Dendritic cell treated with granulocyte-macrophage colony-stimulating factor and Interleukin-4, amounts not matched to agents 40 ng/mL and 50 ng/mL, for 4 days (primary cell): Measurements from ENCODE around the gene SORCS3.

Experiments
- H3K27ac Mint-ChIP-seq: one replicate; pipeline ENCODE4 v1.8.0; 2022; ENCODE audit warnings: mild to moderate bottlenecking, mixed read lengths
- H3K27me3 Mint-ChIP-seq: one replicate; pipeline ENCODE4 v1.8.0; 2022; ENCODE audit warnings: mild to moderate bottlenecking, mixed read lengths
- H3K36me3 Mint-ChIP-seq: one replicate; pipeline ENCODE4 v1.8.0; 2022; ENCODE audit warnings: low read depth, mixed read lengths
- H3K4me1 Mint-ChIP-seq: one replicate; pipeline ENCODE4 v1.8.0; 2022; ENCODE audit warnings: low read depth, mixed read lengths
- H3K4me3 Mint-ChIP-seq: one replicate; pipeline ENCODE4 v1.8.0; 2022; ENCODE audit warnings: mild to moderate bottlenecking, moderate library complexity, mixed read lengths
- H3K9me3 Mint-ChIP-seq: one replicate; pipeline ENCODE4 v1.8.0; 2022; ENCODE audit warnings: mixed read lengths
- intact Hi-C: fragments of 100-400 bp; cut with micrococcal nuclease; formaldehyde crosslinking; loops from one replicate; pipeline ENCODE4 v1.15.0; 2022

Gene SORCS3

DNA sequence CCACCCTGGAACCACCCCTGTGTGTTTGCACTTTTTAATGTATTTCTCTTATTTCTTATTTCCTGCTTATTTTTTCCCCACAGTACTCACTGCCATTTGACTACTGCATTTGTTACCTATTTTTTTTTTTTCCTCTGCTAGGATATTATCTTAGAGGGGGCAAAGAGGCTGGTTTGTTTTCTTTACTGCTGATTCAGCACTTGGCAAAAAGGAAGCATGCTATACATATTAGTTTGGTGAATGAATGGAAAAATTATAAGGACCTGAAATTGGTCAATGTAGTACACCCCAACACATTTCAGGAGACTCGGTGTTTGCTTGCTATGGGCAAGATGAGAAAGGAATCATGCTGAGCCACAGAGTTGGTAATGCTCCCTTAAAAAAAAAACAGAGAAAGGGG lies 193.5 kb downstream of the SORCS3 start:
- no peaks in the 10 kb centered on the region for H3K4me1 Mint-ChIP-seq
- intact Hi-C loops = no loop called here
- no peak overlapping the region for H3K27ac Mint-ChIP-seq
- H3K9me3 Mint-ChIP-seq = no peaks in the 10 kb centered on the region
- H3K4me3 Mint-ChIP-seq = no peak overlapping the region
- no peaks in the 10 kb centered on the region for H3K27me3 Mint-ChIP-seq
- H3K36me3 Mint-ChIP-seq = no peaks in the 10 kb centered on the region

DNA sequence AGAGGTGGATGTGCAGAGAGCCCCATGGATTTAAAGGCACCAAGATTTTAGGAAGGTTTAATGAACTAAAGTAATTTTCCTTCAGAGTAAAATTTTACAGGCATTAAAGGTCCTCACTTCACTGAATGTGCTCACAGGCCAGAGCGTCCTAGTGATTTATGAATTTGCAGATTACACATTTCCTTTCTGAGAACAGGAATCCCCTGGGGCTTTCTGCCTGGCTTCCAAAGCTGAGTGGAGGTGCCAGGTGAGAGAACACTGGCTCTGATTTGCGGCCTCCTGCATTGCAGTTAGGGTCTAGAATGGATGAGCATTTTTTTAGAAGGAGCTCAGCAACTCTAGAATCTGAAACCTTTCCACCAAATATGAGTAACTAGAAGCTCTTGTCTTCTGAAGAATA lies 194.3 kb downstream of the SORCS3 start:
- Mint-ChIP-seq H3K9me3 (no peaks in the 10 kb centered on the region), H3K4me1 (no peaks in the 10 kb centered on the region), H3K36me3 (no peaks in the 10 kb centered on the region), H3K27me3 (no peaks in the 10 kb centered on the region), H3K27ac (no peak overlapping the region), H3K4me3 (no peak overlapping the region)
- intact Hi-C loops = no loop called here

DNA sequence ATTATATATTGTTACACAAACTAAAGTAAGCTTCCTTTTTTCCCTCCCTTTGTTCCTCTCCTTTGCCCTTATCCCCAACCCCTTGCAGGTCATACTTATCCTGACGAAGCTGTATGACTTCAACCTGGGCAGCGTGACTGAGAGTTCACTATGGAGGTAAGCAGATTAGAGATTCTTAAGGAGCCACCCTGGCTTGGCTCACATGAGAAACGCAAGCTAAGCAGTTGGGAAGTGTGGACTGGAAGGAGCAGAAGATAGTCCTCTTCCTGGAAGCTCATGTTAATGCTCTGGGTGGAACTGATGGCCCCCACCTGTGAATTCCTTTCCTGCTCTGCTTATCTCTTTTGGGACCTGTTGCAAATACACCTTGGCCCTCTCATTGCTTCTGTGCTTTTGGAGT lies 201.6 kb downstream of the SORCS3 start:
- Mint-ChIP-seq H3K9me3 (no peaks in the 10 kb centered on the region), H3K36me3 (no peaks in the 10 kb centered on the region), H3K27me3 (no peaks in the 10 kb centered on the region), H3K4me1 (no peaks in the 10 kb centered on the region), H3K4me3 (no peak overlapping the region), H3K27ac (no peak overlapping the region)
- intact Hi-C loops = no loop called here

DNA sequence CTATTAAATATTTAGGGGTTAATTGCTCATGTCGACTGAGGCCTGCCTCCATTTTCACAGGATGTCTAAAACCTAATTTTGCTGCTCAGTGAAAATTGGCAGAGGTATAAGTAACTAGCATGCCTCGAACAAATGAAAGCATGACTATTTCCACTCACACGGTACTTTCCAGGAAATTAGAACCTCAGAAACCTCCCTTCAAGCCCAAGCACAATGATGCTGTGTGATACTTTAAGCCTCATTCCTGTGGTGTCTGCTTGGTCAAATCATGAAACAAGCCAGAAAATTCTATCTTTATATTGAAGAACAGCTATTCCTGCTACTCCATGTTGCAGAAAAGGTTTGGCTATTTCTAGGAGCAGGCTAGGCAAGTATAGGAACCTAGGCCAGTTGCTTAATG lies 203.0 kb downstream of the SORCS3 start:
- intact Hi-C loops = no loop called here
- H3K4me1 Mint-ChIP-seq = no peaks in the 10 kb centered on the region
- no peak overlapping the region for H3K27ac Mint-ChIP-seq
- H3K36me3 Mint-ChIP-seq = no peaks in the 10 kb centered on the region
- no peaks in the 10 kb centered on the region for H3K9me3 Mint-ChIP-seq
- H3K4me3 Mint-ChIP-seq = no peak overlapping the region
- H3K27me3 Mint-ChIP-seq = no peaks in the 10 kb centered on the region

DNA sequence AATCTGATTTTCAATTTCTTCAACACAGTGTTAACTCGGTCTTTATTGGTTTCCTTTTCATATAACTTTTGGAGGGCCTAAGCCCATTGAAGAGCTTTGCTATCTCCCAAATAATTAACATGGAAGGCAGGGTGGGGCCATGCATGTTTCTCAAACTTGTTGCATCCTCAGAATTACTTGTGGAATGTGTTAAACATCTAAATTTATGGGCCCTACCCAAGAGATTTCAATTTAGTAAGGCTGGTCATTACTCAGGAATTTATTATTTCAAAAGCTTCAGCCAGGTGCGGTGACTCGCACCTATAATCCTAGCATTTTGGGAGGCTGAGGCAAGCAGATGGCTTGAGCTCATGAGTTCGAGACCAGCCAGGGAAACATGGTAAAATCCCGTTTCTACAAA lies 208.9 kb downstream of the SORCS3 start:
- intact Hi-C loops = no loop called here
- Mint-ChIP-seq H3K4me3 (no peak overlapping the region), H3K27me3 (no peaks in the 10 kb centered on the region), H3K36me3 (no peaks in the 10 kb centered on the region), H3K4me1 (no peaks in the 10 kb centered on the region), H3K9me3 (no peaks in the 10 kb centered on the region), H3K27ac (no peak overlapping the region)

DNA sequence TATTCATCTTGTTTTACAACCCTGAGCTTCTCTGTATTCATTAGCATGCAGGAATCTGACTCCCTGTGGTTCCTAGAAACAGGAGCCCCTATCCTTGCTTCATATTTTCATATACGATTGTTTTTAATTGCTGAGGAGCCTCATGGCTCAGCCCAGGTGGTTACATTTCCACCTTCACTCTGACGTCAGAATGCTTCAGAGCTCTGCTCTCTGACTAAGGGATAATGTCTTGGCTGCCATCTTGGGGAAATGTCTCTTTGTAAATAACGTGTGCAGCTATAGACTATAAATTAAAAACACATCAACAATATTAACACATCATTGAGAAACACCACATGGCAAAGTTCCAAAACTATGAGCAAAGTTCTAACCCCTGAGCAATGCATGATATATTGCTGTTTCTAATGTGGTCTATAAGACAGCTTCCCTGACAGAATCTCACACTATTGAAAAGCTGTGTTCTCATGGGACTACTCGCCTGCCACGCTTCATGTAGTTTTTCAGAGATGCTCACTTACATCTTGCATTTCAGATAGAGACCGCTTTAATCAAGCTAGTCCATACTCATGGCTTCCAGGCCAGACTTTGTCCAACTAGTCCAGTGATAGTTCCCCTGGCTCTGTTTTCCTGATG lies 227.0 kb downstream of the SORCS3 start:
- Mint-ChIP-seq H3K9me3 (no peaks in the 10 kb centered on the region), H3K27me3 (no peaks in the 10 kb centered on the region), H3K4me3 (no peak overlapping the region), H3K4me1 (no peaks in the 10 kb centered on the region), H3K36me3 (no peaks in the 10 kb centered on the region), H3K27ac (no peak overlapping the region)
- intact Hi-C loops = no loop called here

DNA sequence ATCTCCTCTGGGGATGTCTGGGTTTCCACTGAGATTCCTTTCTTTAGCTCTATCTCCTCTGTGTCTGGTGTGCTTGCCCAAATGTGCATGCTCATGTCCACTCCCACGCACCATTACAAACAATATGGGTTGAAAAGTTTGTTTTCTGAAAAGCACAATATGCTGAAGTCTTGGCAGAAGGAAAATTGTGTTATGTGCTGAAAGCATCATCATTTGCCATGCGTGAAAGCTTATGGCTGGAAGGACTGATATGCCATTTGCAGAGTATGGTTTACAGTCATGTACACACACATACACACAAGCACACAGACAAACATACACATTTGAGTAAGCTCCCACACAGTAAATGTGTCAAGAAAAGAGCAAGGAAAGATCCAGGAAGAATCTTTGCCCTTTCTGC lies 231.6 kb downstream of the SORCS3 start:
- H3K27ac Mint-ChIP-seq = no peak overlapping the region
- intact Hi-C loops = no loop called here
- no peaks in the 10 kb centered on the region for H3K27me3 Mint-ChIP-seq
- no peaks in the 10 kb centered on the region for H3K9me3 Mint-ChIP-seq
- no peaks in the 10 kb centered on the region for H3K4me1 Mint-ChIP-seq
- no peaks in the 10 kb centered on the region for H3K36me3 Mint-ChIP-seq
- H3K4me3 Mint-ChIP-seq = no peak overlapping the region

DNA sequence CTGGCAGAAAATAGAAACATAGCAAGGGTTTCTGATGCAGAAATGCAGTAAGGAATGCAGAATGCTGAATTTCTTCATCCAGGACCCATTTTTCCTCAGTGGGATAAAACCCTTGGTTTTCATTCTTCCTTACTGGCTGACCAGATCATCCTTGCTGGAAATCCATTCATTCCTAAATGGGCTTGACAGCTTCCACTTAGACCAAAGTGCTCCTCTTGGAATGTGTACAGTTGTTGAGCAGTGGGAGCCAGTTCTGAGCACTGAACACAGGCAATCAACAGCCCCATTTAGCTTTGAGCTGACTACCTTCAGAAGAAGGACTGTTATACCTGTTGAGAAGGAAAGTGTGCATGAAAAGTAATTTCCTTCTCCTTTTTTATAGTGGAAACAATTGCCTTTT lies 232.1 kb downstream of the SORCS3 start:
- Mint-ChIP-seq H3K27me3 (no peaks in the 10 kb centered on the region), H3K36me3 (no peaks in the 10 kb centered on the region), H3K4me3 (no peak overlapping the region), H3K9me3 (no peaks in the 10 kb centered on the region), H3K4me1 (no peaks in the 10 kb centered on the region), H3K27ac (no peak overlapping the region)
- intact Hi-C loops = no loop called here

DNA sequence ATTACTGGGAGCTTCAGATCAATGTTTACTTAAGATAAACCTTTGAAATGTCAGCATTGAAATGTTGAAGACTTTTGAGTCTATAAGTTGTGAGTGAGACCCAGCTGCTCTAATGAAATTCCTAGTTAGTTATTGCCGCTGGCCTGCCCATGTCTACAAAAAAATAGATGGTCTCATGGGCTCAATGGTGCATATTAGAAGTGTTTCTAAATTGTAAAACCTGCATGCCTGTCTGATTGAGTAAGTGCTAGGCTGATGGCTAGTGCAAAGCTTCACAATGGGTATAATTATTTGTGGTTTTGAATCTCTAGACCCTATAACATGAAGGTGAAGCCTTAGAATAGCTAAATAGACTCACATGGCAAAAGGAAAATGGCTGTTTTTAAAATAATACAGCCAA lies 234.5 kb downstream of the SORCS3 start:
- Mint-ChIP-seq H3K9me3 (no peaks in the 10 kb centered on the region), H3K36me3 (no peaks in the 10 kb centered on the region), H3K4me3 (no peak overlapping the region), H3K4me1 (no peaks in the 10 kb centered on the region), H3K27ac (no peak overlapping the region), H3K27me3 (no peaks in the 10 kb centered on the region)
- intact Hi-C loops = no loop called here

DNA sequence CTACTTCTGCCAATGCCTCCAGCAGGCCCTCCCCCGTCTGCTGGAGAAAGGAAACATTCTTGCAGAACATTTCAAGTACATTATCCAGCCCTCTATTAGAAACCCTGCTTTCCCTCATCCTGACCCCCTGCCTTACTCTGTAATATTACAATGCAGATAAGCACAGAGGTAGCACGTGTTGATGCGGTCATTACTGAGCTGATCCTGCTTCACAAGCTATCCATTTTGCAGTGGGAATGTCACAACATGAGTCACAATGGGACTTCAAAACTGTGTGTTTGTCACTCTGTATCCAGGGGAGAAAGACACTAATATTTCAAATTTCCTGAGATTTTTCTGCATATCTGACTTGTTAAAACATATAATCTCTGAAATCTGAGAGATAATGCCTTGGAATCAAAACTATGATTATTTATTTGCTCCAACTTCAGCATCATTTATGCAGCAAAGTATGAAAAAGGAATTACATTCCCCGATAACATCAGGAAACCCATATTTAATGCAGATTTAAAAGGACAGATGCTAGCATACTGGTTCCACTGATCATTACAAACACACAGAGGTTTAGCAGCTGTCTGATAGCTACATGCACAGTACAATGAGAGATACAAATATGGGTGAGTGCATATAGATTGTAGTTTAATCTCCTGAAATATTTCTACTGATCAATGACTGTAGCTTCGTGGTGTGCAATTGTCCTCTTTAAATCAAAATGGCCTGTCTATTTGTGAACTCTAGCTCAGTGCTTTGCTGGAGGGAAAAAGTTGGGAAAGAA lies 239.7 kb downstream of the SORCS3 start:
- Mint-ChIP-seq H3K4me3 (no peak overlapping the region), H3K27ac (no peak overlapping the region), H3K36me3 (no peaks in the 10 kb centered on the region), H3K4me1 (no peaks in the 10 kb centered on the region), H3K9me3 (no peaks in the 10 kb centered on the region), H3K27me3 (no peaks in the 10 kb centered on the region)
- intact Hi-C loops = no loop called here

DNA sequence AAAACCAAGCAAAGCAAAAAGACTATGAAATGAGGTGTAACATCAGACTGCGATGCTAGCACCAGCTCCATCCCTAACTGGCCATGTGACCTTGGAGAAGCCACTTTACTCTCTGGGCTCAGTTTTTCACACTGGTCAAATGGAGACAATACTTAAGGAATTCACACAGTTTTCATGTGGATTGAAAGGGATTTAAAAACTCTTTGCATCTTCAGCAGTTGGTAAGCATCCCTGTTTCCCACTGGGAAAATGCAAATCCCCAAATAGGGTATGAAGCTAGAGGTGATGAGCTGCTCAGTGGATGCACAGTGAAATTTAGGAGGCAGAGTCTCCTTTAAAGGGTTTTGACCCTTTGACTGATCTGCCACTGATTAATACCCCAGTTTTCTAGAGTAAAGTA lies 240.7 kb downstream of the SORCS3 start:
- H3K36me3 Mint-ChIP-seq = no peaks in the 10 kb centered on the region
- H3K27ac Mint-ChIP-seq = no peak overlapping the region
- intact Hi-C loops = no loop called here
- H3K4me1 Mint-ChIP-seq = no peaks in the 10 kb centered on the region
- H3K4me3 Mint-ChIP-seq = no peak overlapping the region
- H3K27me3 Mint-ChIP-seq = no peaks in the 10 kb centered on the region
- H3K9me3 Mint-ChIP-seq = no peaks in the 10 kb centered on the region

DNA sequence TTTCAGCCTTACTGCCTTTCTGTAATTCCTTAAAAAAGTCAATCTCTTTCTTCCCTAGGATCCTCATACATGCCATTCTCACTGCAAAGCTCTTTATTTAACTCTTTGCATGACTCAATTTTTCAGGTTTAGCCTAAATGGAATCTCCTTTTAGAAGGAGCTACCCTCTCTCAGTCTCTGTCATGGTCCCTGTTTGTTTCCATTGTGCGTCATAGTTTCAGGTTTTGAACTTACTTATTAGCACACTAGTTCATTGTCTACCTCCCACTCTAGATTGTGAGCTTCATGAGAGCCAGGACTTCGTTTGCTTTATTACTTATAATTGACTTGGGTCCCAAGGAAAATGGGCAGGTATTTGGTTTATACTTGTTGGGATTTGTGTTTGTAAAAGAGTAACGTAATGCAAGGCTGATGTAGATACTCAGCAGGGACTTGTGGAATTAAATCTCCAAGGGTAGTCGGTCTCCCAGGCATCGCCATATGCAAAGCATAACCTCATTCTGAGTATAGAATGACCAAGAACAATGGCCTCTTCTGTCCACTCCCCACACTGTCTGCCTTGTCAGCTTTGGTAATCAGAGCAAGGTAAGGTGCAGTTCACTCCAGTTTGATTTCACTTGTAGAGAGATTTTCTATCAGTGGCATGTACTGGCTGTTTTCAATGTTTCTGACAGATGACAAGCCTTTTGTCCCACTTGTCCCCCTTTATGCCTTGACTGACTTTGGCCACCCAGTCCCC lies 252.0 kb downstream of the SORCS3 start:
- Mint-ChIP-seq H3K4me1 (no peaks in the 10 kb centered on the region), H3K27me3 (no peaks in the 10 kb centered on the region), H3K27ac (no peak overlapping the region), H3K4me3 (no peak overlapping the region), H3K9me3 (peaks cover 25% of the 10 kb centered on the region), H3K36me3 (no peaks in the 10 kb centered on the region)
- intact Hi-C loops = no loop called here

DNA sequence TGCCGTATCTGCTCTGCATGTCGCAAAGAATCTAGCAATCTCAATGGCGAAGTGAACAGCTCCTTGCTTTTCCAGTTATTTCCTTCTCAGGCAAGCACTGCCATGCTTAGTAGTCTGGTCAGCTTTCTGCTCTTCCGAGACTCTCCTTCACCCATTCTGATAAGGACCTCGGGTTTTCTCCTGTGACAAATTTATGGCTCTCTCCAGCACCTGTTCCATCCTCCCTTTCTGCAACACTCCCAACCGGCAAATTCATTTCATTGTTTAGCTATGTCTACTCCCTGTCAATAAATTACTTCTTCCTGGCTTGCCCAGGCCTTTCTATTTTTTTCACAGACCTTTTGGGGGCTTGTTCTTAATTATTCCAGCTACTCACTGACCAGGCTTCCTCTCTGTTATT lies 252.6 kb downstream of the SORCS3 start:
- no peak overlapping the region for H3K4me3 Mint-ChIP-seq
- H3K36me3 Mint-ChIP-seq = no peaks in the 10 kb centered on the region
- H3K4me1 Mint-ChIP-seq = no peaks in the 10 kb centered on the region
- no peaks in the 10 kb centered on the region for H3K27me3 Mint-ChIP-seq
- intact Hi-C loops = no loop called here
- peaks cover 20% of the 10 kb centered on the region for H3K9me3 Mint-ChIP-seq
- H3K27ac Mint-ChIP-seq = no peak overlapping the region

DNA sequence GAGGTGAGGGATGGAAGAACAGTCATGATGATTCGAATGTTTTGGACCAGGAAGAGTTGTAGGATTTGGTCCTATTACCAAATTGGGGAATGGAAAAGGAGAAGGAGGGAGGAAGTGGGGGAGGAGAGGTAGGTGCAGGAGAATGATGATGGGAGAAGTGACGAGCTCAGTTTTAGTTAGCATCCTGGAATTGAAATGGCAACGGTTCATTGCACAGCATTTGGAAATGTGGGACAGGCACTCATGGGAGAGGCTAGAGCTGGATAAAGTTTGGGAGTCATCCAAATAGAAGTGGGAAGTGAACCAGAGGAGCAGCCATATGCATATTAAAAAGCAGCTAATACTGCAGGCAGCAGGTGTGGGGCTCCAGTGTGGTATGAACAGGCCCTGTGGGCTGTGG lies 253.6 kb downstream of the SORCS3 start:
- H3K36me3 Mint-ChIP-seq = no peaks in the 10 kb centered on the region
- intact Hi-C loops = no loop called here
- no peak overlapping the region for H3K4me3 Mint-ChIP-seq
- H3K4me1 Mint-ChIP-seq = no peaks in the 10 kb centered on the region
- H3K27me3 Mint-ChIP-seq = no peaks in the 10 kb centered on the region
- no peak overlapping the region for H3K27ac Mint-ChIP-seq
- peaks cover 10% of the 10 kb centered on the region for H3K9me3 Mint-ChIP-seq
